HepG2 (cell line): ENCODE results near the gene KCNA1.

Source experiments
- CTCF ChIP-seq: sonication (generic); formaldehyde crosslinking; IDR thresholded peaks from 2 replicates; pipeline ENCODE4 v1.5.0; 2020; ENCODE audit warnings: mild to moderate bottlenecking, missing genetic modification reagents, moderate library complexity
- EHMT2 ChIP-seq: fragments of 200-600 bp; sonication (generic); IDR thresholded peaks from 2 replicates; pipeline ENCODE4 v1.7.0; 2017; ENCODE audit warnings: antibody characterized with exemption, low read depth, low read length, borderline replicate concordance
- EP300 ChIP-seq, 3 experiments: sonication (generic) in 1 of 3; formaldehyde crosslinking in 1 of 3; IDR thresholded peaks; 2 replicates each; pipeline versions ENCODE4 v1.5.1 to v1.6.1; 2011 to 2020; ENCODE audit warnings: low read depth in 2 of 3, low read length in 2 of 3, borderline replicate concordance in 1 of 3, improper control_type of control experiment in 1 of 3, mild to moderate bottlenecking in 1 of 3, missing genetic modification reagents in 1 of 3, moderate library complexity in 1 of 3
- FIP1L1 ChIP-seq: fragments of 200-400 bp; formaldehyde crosslinking; IDR thresholded peaks from 2 replicates; pipeline ENCODE4 v1.6.1; 2018; ENCODE audit warnings: low read depth, mild to moderate bottlenecking, low read length, moderate library complexity, borderline replicate concordance; ENCODE audit not compliant: insufficient read depth
- HDAC2 ChIP-seq: sonication (generic); formaldehyde crosslinking; IDR thresholded peaks from 2 replicates; pipeline ENCODE4 v1.4.0; 2020; ENCODE audit warnings: missing genetic modification reagents
- NR2F1 ChIP-seq, 2 experiments: fragments of 450-650 bp in 1 of 2; formaldehyde crosslinking in 1 of 2; IDR thresholded peaks; 2 replicates each; pipeline versions ENCODE4 v1.5.0 to v1.6.1; 2016 to 2020; ENCODE audit warnings: mild to moderate bottlenecking in 1 of 2, missing compliant biosample characterization in 1 of 2, missing genetic modification reagents in 1 of 2, moderate library complexity in 1 of 2
- TBL1XR1 ChIP-seq: fragments of 150-350 bp; IDR thresholded peaks from 2 replicates; pipeline ENCODE4 v1.6.1; 2014; ENCODE audit warnings: borderline replicate concordance, low read length; ENCODE audit not compliant: partially characterized antibody
- ZNF687 ChIP-seq: sonication (generic); formaldehyde crosslinking; IDR thresholded peaks from 2 replicates; pipeline ENCODE4 v1.5.1; 2020; ENCODE audit warnings: mild to moderate bottlenecking, missing genetic modification reagents, moderate library complexity
- TF ChIP-seq, protein P1 (sequence below): sonication (generic); formaldehyde crosslinking; IDR thresholded peaks from 2 replicates; pipeline ENCODE4 v1.9.0; 2022; ENCODE audit warnings: missing genetic modification reagents, mild to moderate bottlenecking, borderline replicate concordance

GRCh38 chr12:4943067-4943937 lies 33.6 kb downstream of the KCNA1 start:
- TF ChIP-seq EP300 (IDR thresholded peaks at IDR 0.05; ENCODE audit: low read depth in 2 of 2, low read length in 2 of 2), result no peak
- TF ChIP-seq EP300 (CRISPR knock-in tag; IDR thresholded peaks at IDR 0.05; ENCODE audit: borderline replicate concordance), result no peak
- no peak for TF ChIP-seq TBL1XR1
- TF ChIP-seq, protein P1, sequence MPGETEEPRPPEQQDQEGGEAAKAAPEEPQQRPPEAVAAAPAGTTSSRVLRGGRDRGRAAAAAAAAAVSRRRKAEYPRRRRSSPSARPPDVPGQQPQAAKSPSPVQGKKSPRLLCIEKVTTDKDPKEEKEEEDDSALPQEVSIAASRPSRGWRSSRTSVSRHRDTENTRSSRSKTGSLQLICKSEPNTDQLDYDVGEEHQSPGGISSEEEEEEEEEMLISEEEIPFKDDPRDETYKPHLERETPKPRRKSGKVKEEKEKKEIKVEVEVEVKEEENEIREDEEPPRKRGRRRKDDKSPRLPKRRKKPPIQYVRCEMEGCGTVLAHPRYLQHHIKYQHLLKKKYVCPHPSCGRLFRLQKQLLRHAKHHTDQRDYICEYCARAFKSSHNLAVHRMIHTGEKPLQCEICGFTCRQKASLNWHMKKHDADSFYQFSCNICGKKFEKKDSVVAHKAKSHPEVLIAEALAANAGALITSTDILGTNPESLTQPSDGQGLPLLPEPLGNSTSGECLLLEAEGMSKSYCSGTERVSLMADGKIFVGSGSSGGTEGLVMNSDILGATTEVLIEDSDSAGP (CRISPR knock-in tag), result no peak
- no peak for TF ChIP-seq EHMT2
- no peak for TF ChIP-seq FIP1L1
- TF ChIP-seq CTCF, result no peak
- TF ChIP-seq ZNF687 (CRISPR knock-in tag), result no peak
- TF ChIP-seq HDAC2, result no peak
- no peak for TF ChIP-seq NR2F1 (CRISPR knock-in tag; IDR thresholded peaks at IDR 0.05)
